DND-41 (cell line): ENCODE measurements around the gene LYRM9.

Source experiments
- EZH2 ChIP-seq: IDR thresholded peaks from 3 replicates; pipeline ENCODE4 v1.6.1; 2012; ENCODE audit warnings: borderline replicate concordance, low read depth, mild to moderate bottlenecking, moderate library complexity, low read length, inconsistent platforms; ENCODE audit not compliant: severe bottlenecking
- TF ChIP-seq, protein P1 (sequence below): IDR thresholded peaks from 2 replicates; pipeline ENCODE4 v1.5.1; 2012; ENCODE audit warnings: borderline replicate concordance, low read length, moderate library complexity, mild to moderate bottlenecking; ENCODE audit not compliant: poor library complexity, severe bottlenecking; ENCODE audit errors: extremely low read depth

DNA sequence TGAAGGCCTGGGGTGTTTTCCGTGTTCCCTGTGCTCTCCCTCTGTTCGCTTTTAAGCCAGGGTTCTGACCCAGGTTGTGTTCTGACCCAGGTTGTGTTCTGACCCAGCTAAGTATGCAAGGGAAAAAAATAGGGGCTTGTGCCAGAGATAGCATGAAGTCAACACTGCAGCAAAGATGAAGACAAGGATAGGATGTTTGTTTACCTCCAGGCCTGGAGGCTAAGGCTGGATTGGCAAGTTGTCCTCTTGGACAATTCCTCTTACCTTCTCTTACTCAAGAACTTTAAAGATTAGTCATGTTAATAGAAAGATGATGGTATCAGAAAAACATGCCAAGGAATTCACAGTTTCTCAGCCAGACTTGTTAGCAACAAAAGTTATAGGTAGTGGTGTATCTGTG lies 19.4 kb downstream of the LYRM9 start:
- TF ChIP-seq, protein P1, sequence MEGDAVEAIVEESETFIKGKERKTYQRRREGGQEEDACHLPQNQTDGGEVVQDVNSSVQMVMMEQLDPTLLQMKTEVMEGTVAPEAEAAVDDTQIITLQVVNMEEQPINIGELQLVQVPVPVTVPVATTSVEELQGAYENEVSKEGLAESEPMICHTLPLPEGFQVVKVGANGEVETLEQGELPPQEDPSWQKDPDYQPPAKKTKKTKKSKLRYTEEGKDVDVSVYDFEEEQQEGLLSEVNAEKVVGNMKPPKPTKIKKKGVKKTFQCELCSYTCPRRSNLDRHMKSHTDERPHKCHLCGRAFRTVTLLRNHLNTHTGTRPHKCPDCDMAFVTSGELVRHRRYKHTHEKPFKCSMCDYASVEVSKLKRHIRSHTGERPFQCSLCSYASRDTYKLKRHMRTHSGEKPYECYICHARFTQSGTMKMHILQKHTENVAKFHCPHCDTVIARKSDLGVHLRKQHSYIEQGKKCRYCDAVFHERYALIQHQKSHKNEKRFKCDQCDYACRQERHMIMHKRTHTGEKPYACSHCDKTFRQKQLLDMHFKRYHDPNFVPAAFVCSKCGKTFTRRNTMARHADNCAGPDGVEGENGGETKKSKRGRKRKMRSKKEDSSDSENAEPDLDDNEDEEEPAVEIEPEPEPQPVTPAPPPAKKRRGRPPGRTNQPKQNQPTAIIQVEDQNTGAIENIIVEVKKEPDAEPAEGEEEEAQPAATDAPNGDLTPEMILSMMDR = no peak
- no peak for TF ChIP-seq EZH2
